Activated B cell treated with CpG ODN at 0.5 μM for 24 hours (primary cell): ENCODE data around the gene SQOR. TPM values are rescaled to one million over a fixed set of nuclear protein-coding genes. Genes with fewer than 3 reads are reported as not detected.
A peak's percentile ranks its signal among the peaks of the same experiment; 100 is the strongest.

Source experiments
- ATAC-seq: fragments of 200-7000 bp; cut with Tn5 transposase; one replicate; pipeline ENCODE4 v1.10.0; 2021; ENCODE audit warnings: low read depth, mild to moderate bottlenecking, moderate library complexity
- CTCF ChIA-PET: fragments of 350-600 bp; sonication (Branson Sonifier 250); formaldehyde crosslinking; loops from one replicate; lab custom pipeline; 2021; ENCODE audit warnings: antibody characterized with exemption; lab: Charles Lee
- POLR2A ChIA-PET: fragments of 350-600 bp; sonication (Branson Sonifier 250); formaldehyde crosslinking; loops from one replicate; lab custom pipeline; 2021; ENCODE audit warnings: antibody characterized with exemption; lab: Charles Lee
- DNase-seq: peaks from one replicate; pipeline ENCODE4 v3.0.0; 2022
- H3K27ac Mint-ChIP-seq: one replicate; pipeline ENCODE4 v1.8.0; 2020; ENCODE audit warnings: mixed read lengths
- H3K27me3 Mint-ChIP-seq: one replicate; pipeline ENCODE4 v1.8.0; 2021; ENCODE audit warnings: mixed read lengths
- H3K36me3 Mint-ChIP-seq: one replicate; pipeline ENCODE4 v1.8.0; 2021; ENCODE audit warnings: low read depth, mixed read lengths
- H3K4me1 Mint-ChIP-seq: one replicate; pipeline ENCODE4 v1.8.0; 2021; ENCODE audit warnings: mixed read lengths
- H3K4me3 Mint-ChIP-seq: one replicate; pipeline ENCODE4 v1.8.0; 2020; ENCODE audit warnings: mild to moderate bottlenecking, mixed read lengths
- H3K9me3 Mint-ChIP-seq: one replicate; pipeline ENCODE4 v1.8.0; 2020; ENCODE audit warnings: mixed read lengths
- intact Hi-C: fragments of 100-400 bp; cut with micrococcal nuclease; formaldehyde crosslinking; loops from one replicate; pipeline ENCODE4 v1.15.1; 2024
- total RNA-seq: library from RNA; stranded (reverse); gene quantifications from 2 replicates; pipeline ENCODE4 v1.2.3, GENCODE V29; 2022
- TF ChIP-seq, protein P1 (sequence below): fragments of 200-600 bp; IDR thresholded peaks from one replicate; pipeline ENCODE4 v1.8.0; 2022; ENCODE audit warnings: antibody characterized with exemption, mild to moderate bottlenecking

Gene SQOR
- total RNA-seq: 39.2 and 44.9 TPM in 2 replicates

DNA sequence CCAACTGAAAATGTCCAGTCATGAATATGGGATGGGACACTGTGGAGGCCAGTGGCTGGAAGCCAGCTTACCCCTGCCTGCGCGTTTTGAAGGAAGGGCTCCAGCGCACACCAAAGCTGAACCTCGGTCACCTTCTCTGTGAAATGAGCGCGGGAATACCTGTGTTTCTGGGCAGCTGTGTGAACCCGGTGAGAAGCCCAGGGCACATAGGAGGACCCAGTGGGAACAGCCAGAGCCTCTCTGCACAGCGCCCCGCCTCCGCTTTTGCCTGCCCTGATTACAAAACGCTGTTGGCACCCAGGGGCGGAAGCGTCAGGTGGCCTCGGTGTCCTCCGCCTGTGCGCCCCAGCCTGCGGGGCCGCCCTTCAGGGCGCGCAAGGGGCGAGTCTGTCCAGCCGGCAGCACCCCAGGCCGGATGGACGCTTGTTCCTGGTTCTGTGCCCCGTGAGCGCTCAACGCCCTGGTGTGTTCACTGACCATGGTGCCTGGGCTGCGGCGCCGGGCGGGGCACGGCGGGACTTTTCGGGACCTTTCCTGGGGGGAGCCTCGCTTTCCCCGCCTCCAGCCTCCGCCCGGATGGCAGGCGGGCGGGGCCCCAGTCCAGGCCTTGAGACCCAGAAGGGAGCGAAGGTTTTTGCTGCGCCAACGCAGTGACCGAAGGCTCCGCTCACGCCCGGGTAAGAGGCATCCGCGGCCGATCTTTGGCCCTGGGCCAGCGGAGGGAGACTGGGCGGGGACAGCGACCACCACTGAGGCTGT is at the start of gene SQOR:
Gene SQOR, plus strand, starts transcription at position 598 of the 759 bp plus-strand sequence. CDS start 23,895 bp downstream, outside the sequence.
- H3K9me3 Mint-ChIP-seq: no peaks in the 10 kb centered on the region
- intact Hi-C loops: loop anchor here (1.0 to 2.0 kb wide), 3 partner anchors 47 to 436 kb away; partner anchors contain the start of gene BLOC1S6
- H3K27ac Mint-ChIP-seq: peak within 1 kb of the TSS; percentile 94
- peak within 1 kb of the TSS; percentile 96 for H3K4me3 Mint-ChIP-seq
- H3K4me1 Mint-ChIP-seq: peaks cover 33% of the 10 kb centered on the region
- H3K27me3 Mint-ChIP-seq: no peaks in the 10 kb centered on the region
- DNase-seq (no peak), ATAC-seq (peak; percentile 78)
- TF ChIP-seq, protein P1, sequence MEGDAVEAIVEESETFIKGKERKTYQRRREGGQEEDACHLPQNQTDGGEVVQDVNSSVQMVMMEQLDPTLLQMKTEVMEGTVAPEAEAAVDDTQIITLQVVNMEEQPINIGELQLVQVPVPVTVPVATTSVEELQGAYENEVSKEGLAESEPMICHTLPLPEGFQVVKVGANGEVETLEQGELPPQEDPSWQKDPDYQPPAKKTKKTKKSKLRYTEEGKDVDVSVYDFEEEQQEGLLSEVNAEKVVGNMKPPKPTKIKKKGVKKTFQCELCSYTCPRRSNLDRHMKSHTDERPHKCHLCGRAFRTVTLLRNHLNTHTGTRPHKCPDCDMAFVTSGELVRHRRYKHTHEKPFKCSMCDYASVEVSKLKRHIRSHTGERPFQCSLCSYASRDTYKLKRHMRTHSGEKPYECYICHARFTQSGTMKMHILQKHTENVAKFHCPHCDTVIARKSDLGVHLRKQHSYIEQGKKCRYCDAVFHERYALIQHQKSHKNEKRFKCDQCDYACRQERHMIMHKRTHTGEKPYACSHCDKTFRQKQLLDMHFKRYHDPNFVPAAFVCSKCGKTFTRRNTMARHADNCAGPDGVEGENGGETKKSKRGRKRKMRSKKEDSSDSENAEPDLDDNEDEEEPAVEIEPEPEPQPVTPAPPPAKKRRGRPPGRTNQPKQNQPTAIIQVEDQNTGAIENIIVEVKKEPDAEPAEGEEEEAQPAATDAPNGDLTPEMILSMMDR: no peak
- ChIA-PET CTCF (interaction anchor here (0.9 to 1.1 kb wide), 2 partner anchors 17 to 23 kb away, joined by 3 to 4 read pairs; no protein-coding TSS in a partner anchor), POLR2A (interaction anchor here (0.6 to 1.4 kb wide), 7 partner anchors 47 to 434 kb away, joined by 3 to 9 read pairs (median 4); partner anchors contain the start of gene BLOC1S6)
- peaks cover 8% of the 10 kb centered on the region for H3K36me3 Mint-ChIP-seq

DNA sequence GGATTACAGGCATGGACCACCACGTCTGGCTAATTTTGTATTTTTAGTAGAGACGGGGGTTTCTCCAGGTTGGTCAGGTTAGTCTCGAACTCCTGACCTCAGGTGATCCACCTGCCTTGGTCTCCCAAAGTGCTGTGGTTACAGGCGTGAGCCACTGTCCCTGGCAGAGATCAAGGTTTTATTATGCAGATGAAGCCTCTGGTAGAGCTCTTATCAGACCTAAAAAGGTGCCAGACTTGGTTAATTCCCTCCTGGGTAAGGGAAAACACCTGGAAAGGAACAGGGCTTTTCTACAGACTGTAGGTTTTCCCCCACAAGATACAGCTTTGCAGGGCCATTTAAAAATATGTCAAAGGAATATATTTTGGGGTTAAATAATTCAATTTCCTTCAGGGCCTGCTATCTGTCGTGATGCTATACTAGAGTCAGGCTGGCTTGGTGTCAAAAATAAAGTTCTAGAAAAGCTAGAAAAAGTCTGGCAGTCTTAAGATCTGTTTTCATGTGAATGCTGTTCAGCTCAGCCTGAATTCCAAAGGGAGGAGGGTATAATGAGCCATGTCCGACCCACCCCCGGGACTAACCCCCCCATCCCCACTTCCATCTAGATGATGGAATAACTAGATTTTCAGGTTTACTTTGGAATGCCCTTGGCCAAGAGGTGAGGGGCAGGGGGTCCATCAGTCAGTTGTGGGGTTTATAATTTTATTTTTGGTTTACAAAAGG is 49.6 kb upstream of the SQOR start:
- Mint-ChIP-seq H3K27ac (peak overlapping the region; percentile 100), H3K9me3 (no peaks in the 10 kb centered on the region), H3K4me1 (peaks cover 33% of the 10 kb centered on the region), H3K4me3 (peak overlapping the region; percentile 24), H3K27me3 (no peaks in the 10 kb centered on the region), H3K36me3 (peaks cover 9% of the 10 kb centered on the region)
- intact Hi-C loops: loop anchor here (5.0 kb wide), 1 partner anchor 1048 kb away; the partner anchor contains the start of gene EIF3J
- ATAC-seq: no peak
- TF ChIP-seq, protein P1: no peak
- POLR2A ChIA-PET: interaction anchor here (0.7 to 1.1 kb wide), 3 partner anchors 12 to 53 kb away, joined by 3 to 4 read pairs (median 4); partner anchors contain the start of gene SQOR
- DNase-seq: no peak
- CTCF ChIA-PET: interaction anchor here (1.1 to 3.7 kb wide), 3 partner anchors 11 to 127 kb away, joined by 4 to 30 read pairs (median 8); no protein-coding TSS in a partner anchor

DNA sequence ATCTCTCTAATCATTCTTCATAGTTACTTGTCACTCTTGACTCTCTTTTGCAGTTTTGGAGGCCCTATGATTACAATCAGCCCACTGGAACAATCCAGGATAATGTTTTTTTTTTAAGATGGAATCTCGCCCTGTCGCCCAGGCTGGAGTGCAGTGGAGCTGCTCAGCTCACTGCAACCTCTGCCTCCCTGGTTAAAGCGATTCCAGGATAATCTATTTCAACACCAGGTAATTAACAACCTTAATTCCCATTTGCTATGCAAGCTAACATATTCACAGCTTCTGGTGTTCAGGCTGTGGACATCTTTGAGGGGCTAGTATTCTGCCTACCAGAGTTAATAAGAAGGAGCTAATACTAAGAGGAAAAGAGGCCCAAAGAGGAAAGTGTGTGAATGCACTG is 48.7 kb upstream of the SQOR start:
- ChIA-PET CTCF (interaction anchor here (0.8 to 3.7 kb wide), 7 partner anchors 12 to 127 kb away, joined by 3 to 30 read pairs (median 7); no protein-coding TSS in a partner anchor), POLR2A (interaction anchor here (1.0 to 2.9 kb wide), 12 partner anchors 10 to 307 kb away, joined by 3 to 25 read pairs (median 4); partner anchors contain the start of genes SLC30A4 and SQOR)
- Mint-ChIP-seq H3K27ac (peak overlapping the region; percentile 100), H3K4me1 (peaks cover 39% of the 10 kb centered on the region), H3K36me3 (peaks cover 9% of the 10 kb centered on the region), H3K27me3 (no peaks in the 10 kb centered on the region), H3K4me3 (peak overlapping the region; percentile 99), H3K9me3 (no peaks in the 10 kb centered on the region)
- intact Hi-C loops: loop anchor here (2.0 to 5.0 kb wide), 3 partner anchors 183 to 1049 kb away; partner anchors contain the start of gene EIF3J
- ATAC-seq (no peak), DNase-seq (no peak)
- TF ChIP-seq, protein P1: no peak

DNA sequence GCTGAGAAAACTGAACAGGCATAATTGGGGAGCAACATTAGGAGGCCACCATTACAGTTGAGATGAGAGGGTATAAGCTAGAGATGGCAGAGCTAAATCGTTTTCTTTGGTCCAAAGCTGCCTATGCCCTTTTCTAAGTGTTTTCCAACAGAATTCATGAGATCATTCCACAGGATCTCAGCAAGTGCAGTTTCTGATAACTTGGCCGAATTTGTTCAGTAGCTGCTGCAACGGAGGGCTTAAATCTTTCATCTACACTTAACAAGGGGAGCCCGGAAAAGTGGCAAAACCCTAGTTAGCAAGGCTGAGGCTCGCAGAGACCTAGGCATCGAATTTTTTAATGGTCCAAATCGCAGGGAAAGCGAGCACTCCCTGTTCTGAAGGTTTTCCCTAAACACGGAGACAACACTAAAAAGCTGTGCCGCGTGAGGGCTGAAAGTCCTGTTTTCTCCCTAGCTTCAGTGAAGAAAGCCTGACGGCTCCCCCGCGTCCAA is 48.2 kb upstream of the SQOR start:
- intact Hi-C loops: loop anchor here (1.0 to 5.0 kb wide), 9 partner anchors 17 to 1049 kb away; partner anchors contain the start of genes EIF3J, SLC30A4 and SQOR
- no peaks in the 10 kb centered on the region for H3K27me3 Mint-ChIP-seq
- H3K27ac Mint-ChIP-seq: peak overlapping the region; percentile 100
- ATAC-seq (peak; percentile 0), DNase-seq (no peak)
- ChIA-PET POLR2A (interaction anchor here (0.6 to 2.9 kb wide), 26 partner anchors 10 to 538 kb away, joined by 3 to 25 read pairs (median 5); partner anchors contain the start of genes SLC30A4 and SQOR), CTCF (interaction anchor here (0.8 to 3.7 kb wide), 10 partner anchors 13 to 184 kb away, joined by 3 to 30 read pairs (median 4); a partner anchor contains a TSS)
- H3K9me3 Mint-ChIP-seq: no peaks in the 10 kb centered on the region
- H3K4me3 Mint-ChIP-seq: peak overlapping the region; percentile 99
- TF ChIP-seq, protein P1: no peak
- H3K4me1 Mint-ChIP-seq: peaks cover 43% of the 10 kb centered on the region
- H3K36me3 Mint-ChIP-seq: peaks cover 9% of the 10 kb centered on the region
